ENCODE data around the gene ZNF276.

GRCh38 chr16:89700100-89700648 lies 21.2 kb upstream of the ZNF276 start:
- TF ChIP-seq CTCF (IDR thresholded peaks at IDR 0.05) (peak; percentile 90 to 98 (median 91)), POLR2A (IDR thresholded peaks at IDR 0.05) (peak; percentile 49), EP300 (IDR thresholded peaks at IDR 0.05) (peak; percentile 51)

Measured in ovary (tissue), 3 donors.